Adrenal gland (tissue), 12 donors: ENCODE data around the gene DNAJB5. TPM values are rescaled to one million over a fixed set of nuclear protein-coding genes. Genes with fewer than 3 reads are reported as not detected.

Source experiments
- DNase-seq, 7 donors: peaks; one replicate each; pipeline ENCODE4 v3.0.0-alpha.2; 2019 to 2020
- H3K27ac ChIP-seq, 5 donors: fragments of 200-600 bp; sonication (generic) in 4 of 5; 1 replicate in 3 of 5; 2 replicates in 2 of 5; pipeline versions ENCODE4 v1.5.1 to v1.8.0; 2016 to 2020; ENCODE audit warnings: mild to moderate bottlenecking in 1 of 5
- H3K27me3 ChIP-seq: fragments of 200-600 bp; 2 replicates; pipeline ENCODE4 v1.8.0; 2021
- H3K36me3 ChIP-seq, 2 donors: fragments of 200-600 bp; replicated peaks in 1 of 2; 1 replicate in 1 of 2; 2 replicates in 1 of 2; pipeline versions ENCODE4 v1.5.1 to v1.8.0; 2018 to 2022
- H3K4me1 ChIP-seq, 2 donors: fragments of 200-600 bp; replicated peaks in 1 of 2; 1 replicate in 1 of 2; 2 replicates in 1 of 2; pipeline versions ENCODE4 v1.5.1 to v1.8.0; 2018 to 2021
- H3K4me3 ChIP-seq, 4 donors: fragments of 200-600 bp; sonication (generic) in 3 of 4; one replicate each; pipeline ENCODE4 v1.5.1; 2016 to 2018
- H3K9me3 ChIP-seq, 3 donors: fragments of 200-600 bp; sonication (generic) in 1 of 3; replicated peaks in 1 of 3; 1 replicate in 2 of 3; 2 replicates in 1 of 3; pipeline versions ENCODE4 v1.5.1 to v1.8.0; 2016 to 2021
- CTCF ChIP-seq, 6 experiments: fragments of 450-650 bp in 4 of 6; fragments of 200-600 bp in 2 of 6; sonication (generic) in 1 of 6; IDR thresholded peaks; 1 replicate in 5 of 6; 2 replicates in 1 of 6; pipeline versions ENCODE4 v1.5.1 to v1.8.0; 2016 to 2021; ENCODE audit warnings: antibody characterized with exemption in 6 of 6, mild to moderate bottlenecking in 2 of 6, moderate library complexity in 1 of 6
- POLR2A ChIP-seq, 2 donors: fragments of 450-650 bp; IDR thresholded peaks; one replicate each; pipeline ENCODE4 v1.6.1; 2017; ENCODE audit warnings: antibody characterized with exemption in 2 of 2, mild to moderate bottlenecking in 2 of 2, moderate library complexity in 1 of 2
- WGBS, 4 donors: extraction: QIAGEN DNeasy Blood & Tissue Kit in 2 of 4; methylation state at CpG; one replicate each; pipeline versions ENCODE4 v1.1.5 to v1.1.7; 2013 to 2017; 5-methylcytosine and 5-hydroxymethylcytosine counted together
- intact Hi-C, 2 donors: fragments of 100-400 bp; cut with DNase I; formaldehyde crosslinking; loops; one replicate each; pipeline versions ENCODE4 v1.14.1 to v1.15.0; 2022 to 2023
- polyA plus RNA-seq, 3 donors: library from polyadenylated mRNA; stranded (reverse); fragments of 200-250 nt in 2 of 3; fragments of 350-450 nt in 1 of 3; fragmentation: Illumina TruSeq in 1 of 3; extraction: RNeasy Lipid Tissue Mini Kit (QIAGEN cat#74804) in 1 of 3; gene quantifications; one replicate each; pipeline ENCODE4 v1.2.3, GENCODE V29; 2013 to 2014
- total RNA-seq, 9 donors: library from RNA; depleted of rRNA in 4 of 9; stranded (reverse); fragments of >200 nt in 4 of 9; fragments of 120-200 nt in 1 of 9; fragmentation: NEBNext Ultra II Directional in 1 of 9; extraction: Animal tissue kit (Norgen Biotek cat#: 25700) in 1 of 9; gene quantifications; one replicate each; pipeline versions ENCODE4 v1.1.0 to v1.2.4, GENCODE V29; 2013 to 2023
- donor health status: healthy with polysubstance abuse.
- donor health status: Bipolar disorder and iron deficiency.
- donor health status: DM: yes; HTN: yes; CAD: no.
- donor health status: DM: no; HTN: no; CAD: no.
- donor health status: DM: no; HTN: no; CAD: no.
- donor health status: DM: yes; HTN: yes; CAD: no.

DNAJB5 gene
- total and polyA plus RNA-seq, 12 donors: 6.2 to 22.4 (median 14.1) TPM

GRCh38 chr9:34991607-34992375, 2.2 kb downstream of the DNAJB5 start:
- no peak overlapping the region for H3K4me3 ChIP-seq
- 55 to 79% (median 63%) methylated on average over 6 to 15 of the region's 15 CpGs for WGBS, 4 donors
- H3K4me1 ChIP-seq: peaks cover 40 to 57% of the 10 kb centered on the region in 2 donors
- H3K27ac ChIP-seq: peak overlapping the region; percentile 63 to 95 (median 70)
- intact Hi-C loops: loop anchor here in 1 of 2 donors (10.0 kb wide), 1 partner anchor 73 kb away; no protein-coding TSS in a partner anchor
- DNase-seq: peak; percentile 46 to 86 (median 65)
- H3K36me3 ChIP-seq: peaks cover 0 to 9% of the 10 kb centered on the region in 2 donors
- TF ChIP-seq POLR2A (IDR thresholded peaks at IDR 0.05): peak in 1 of 2 donors; percentile 4
- peak in 2 of 6 experiments; percentile 0 to 15 for TF ChIP-seq CTCF (IDR thresholded peaks at IDR 0.05)
- no peaks in the 10 kb centered on the region for H3K27me3 ChIP-seq
- no peaks in the 10 kb centered on the region for H3K9me3 ChIP-seq

- TF ChIP-seq POLR2A (IDR thresholded peaks at IDR 0.05) (peak in 1 of 2 donors; percentile 36), CTCF (IDR thresholded peaks at IDR 0.05) (no peak)
- Histone ChIP-seq H3K27ac (peak overlapping the region; percentile 63 to 95 (median 70)), H3K36me3 (peaks cover 0 to 16% of the 10 kb centered on the region in 2 donors), H3K4me1 (peaks cover 40 to 57% of the 10 kb centered on the region in 2 donors), H3K9me3 (no peaks in the 10 kb centered on the region), H3K4me3 (no peak overlapping the region), H3K27me3 (no peaks in the 10 kb centered on the region)
- 31 to 53% (median 46%) methylated on average over 6 to 16 of the region's 16 CpGs for WGBS, 4 donors
- peak; percentile 78 to 94 (median 87) for DNase-seq
- intact Hi-C loops: loop anchor here in 1 of 2 donors (10.0 kb wide), 1 partner anchor 72 kb away; no protein-coding TSS in a partner anchor
Measured at GRCh38 chr9:34992376-34992951, 2.9 kb downstream of the DNAJB5 start.

- no peaks in the 10 kb centered on the region for H3K9me3 ChIP-seq
- DNase-seq: peak; percentile 57 to 83 (median 70)
- H3K36me3 ChIP-seq: peaks cover 0 to 16% of the 10 kb centered on the region in 2 donors
- intact Hi-C loops: loop anchor here in 1 of 2 donors (10.0 kb wide), 1 partner anchor 71 kb away; no protein-coding TSS in a partner anchor
- WGBS, 4 donors: 39 to 49% (median 42%) methylated on average over 8 to 10 of the region's 10 CpGs
- no peaks in the 10 kb centered on the region for H3K27me3 ChIP-seq
- H3K4me1 ChIP-seq: peaks cover 37 to 57% of the 10 kb centered on the region in 2 donors
- H3K4me3 ChIP-seq: no peak overlapping the region
- TF ChIP-seq CTCF (IDR thresholded peaks at IDR 0.05): no peak
- no peak for TF ChIP-seq POLR2A (IDR thresholded peaks at IDR 0.05)
- peak overlapping the region; percentile 54 to 95 (median 70) for H3K27ac ChIP-seq
Measured at GRCh38 chr9:34993502-34994259, 4.1 kb downstream of the DNAJB5 start.
